WERI-Rb-1 (cell line): ENCODE measurements around the gene SNX1.

Experiments used
- DNase-seq: peaks from one replicate; pipeline ENCODE4 v3.0.0-alpha.2; 2020
- H3K27ac ChIP-seq: fragments of 250-450 bp; sonication (Bioruptor Pico); 2 replicates; pipeline ENCODE4 v1.5.1; 2020; ENCODE audit warnings: mild to moderate bottlenecking, moderate library complexity
- H3K27me3 ChIP-seq: fragments of 250-450 bp; sonication (Bioruptor Pico); 2 replicates; pipeline ENCODE4 v1.5.1; 2021; ENCODE audit warnings: mild to moderate bottlenecking, low read depth, moderate library complexity; ENCODE audit not compliant: insufficient read depth, severe bottlenecking
- H3K36me3 ChIP-seq: fragments of 250-450 bp; sonication (Bioruptor Pico); 2 replicates; pipeline ENCODE4 v1.5.1; 2020; ENCODE audit warnings: mild to moderate bottlenecking, moderate library complexity
- H3K4me3 ChIP-seq: 2 replicates; pipeline ENCODE4 v1.5.1; 2011; ENCODE audit warnings: low read depth, mild to moderate bottlenecking, control low read depth, low read length
- H3K9me3 ChIP-seq: fragments of 250-450 bp; sonication (Bioruptor Pico); 2 replicates; pipeline ENCODE4 v1.5.1; 2021; ENCODE audit warnings: mild to moderate bottlenecking, moderate library complexity; ENCODE audit not compliant: severe bottlenecking
- TF ChIP-seq, protein P1 (sequence below): IDR thresholded peaks from 2 replicates; pipeline ENCODE4 v1.5.1; 2011; ENCODE audit warnings: low read depth, mild to moderate bottlenecking, control low read depth, inconsistent platforms, low read length

Gene SNX1

DNA sequence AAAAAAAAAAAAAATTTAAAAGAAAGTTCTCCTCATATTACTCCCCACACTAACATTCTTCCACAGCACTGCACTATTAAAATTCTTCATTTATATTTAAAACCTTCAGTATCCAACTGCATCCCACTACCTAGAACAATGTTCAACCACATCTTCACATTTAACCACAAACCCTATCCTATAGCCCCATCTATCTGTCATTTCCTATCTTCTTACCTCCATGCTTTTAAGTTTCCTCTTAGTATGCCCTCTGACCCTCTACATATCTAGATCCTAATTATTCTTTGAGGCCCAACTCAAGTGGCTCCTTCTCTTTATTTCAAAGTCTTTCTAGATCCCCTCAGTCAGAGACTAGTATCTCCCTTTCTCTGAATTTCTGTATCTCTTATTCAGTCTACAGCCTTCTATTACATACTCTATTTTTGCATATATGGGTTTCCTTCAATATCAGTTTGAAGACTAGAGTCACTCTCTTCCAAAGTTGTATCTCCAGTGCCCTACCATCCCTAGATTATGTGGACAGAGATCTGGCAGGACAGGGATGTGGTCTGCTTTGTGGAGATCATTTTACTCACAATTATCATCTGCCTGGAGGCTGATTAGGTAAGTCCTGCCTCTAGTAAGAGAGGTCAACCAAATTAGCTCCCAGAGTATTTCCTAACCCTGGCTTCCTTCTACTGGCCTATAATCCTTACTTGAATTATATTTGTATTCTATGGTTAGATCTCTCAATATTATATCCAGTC lies 3.5 kb upstream of the SNX1 start:
- Histone ChIP-seq H3K27me3 (no peaks in the 10 kb centered on the region), H3K4me3 (peak overlapping the region; percentile 74), H3K36me3 (peaks cover 22% of the 10 kb centered on the region), H3K9me3 (no peaks in the 10 kb centered on the region), H3K27ac (peak overlapping the region; percentile 81)
- no peak for DNase-seq
- TF ChIP-seq, protein P1, sequence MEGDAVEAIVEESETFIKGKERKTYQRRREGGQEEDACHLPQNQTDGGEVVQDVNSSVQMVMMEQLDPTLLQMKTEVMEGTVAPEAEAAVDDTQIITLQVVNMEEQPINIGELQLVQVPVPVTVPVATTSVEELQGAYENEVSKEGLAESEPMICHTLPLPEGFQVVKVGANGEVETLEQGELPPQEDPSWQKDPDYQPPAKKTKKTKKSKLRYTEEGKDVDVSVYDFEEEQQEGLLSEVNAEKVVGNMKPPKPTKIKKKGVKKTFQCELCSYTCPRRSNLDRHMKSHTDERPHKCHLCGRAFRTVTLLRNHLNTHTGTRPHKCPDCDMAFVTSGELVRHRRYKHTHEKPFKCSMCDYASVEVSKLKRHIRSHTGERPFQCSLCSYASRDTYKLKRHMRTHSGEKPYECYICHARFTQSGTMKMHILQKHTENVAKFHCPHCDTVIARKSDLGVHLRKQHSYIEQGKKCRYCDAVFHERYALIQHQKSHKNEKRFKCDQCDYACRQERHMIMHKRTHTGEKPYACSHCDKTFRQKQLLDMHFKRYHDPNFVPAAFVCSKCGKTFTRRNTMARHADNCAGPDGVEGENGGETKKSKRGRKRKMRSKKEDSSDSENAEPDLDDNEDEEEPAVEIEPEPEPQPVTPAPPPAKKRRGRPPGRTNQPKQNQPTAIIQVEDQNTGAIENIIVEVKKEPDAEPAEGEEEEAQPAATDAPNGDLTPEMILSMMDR = no peak

DNA sequence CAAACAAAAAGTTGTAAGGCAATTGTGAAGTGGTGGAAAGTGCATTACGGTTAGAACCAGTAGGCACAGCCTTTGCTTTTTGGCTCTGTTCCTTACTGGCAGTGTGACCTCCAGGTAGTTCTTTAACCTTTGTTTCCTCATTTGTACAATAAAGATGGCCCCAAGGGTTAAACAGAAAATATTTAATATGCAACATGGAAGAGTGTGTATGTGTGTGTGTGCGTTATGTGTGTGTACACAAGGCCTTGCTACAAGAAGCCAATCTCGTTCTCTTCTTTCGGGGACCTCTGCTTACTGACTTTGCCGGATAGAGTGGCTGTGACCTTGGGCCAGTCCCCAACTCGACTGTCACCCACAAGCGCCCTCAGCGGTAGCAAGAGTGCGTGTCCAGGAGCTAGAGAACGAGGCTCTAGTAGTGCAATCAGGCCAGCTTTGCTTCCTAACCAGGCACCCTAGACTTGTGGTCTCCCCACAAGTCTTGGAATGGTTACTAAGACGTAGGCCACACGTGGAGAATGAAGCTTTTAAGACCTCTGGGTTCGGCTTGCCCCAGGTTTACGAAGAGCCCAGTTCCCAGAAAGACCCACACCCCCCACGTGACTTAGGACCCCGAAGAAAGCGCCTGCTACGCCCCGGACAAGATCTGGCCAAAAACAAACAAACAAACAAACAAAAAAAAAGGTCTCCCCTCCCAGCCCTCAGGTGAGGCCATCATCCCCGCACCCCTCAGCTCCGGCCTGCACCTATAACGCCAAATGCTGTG lies 2.7 kb upstream of the SNX1 start:
- peak; percentile 48 for DNase-seq
- Histone ChIP-seq H3K9me3 (no peaks in the 10 kb centered on the region), H3K4me3 (peak overlapping the region; percentile 74), H3K27me3 (no peaks in the 10 kb centered on the region), H3K27ac (peak overlapping the region; percentile 81), H3K36me3 (peaks cover 14% of the 10 kb centered on the region)
- TF ChIP-seq, protein P1 = peak; percentile 45; the same call in 1 of the 2 replicates

GRCh38 chr15:64093627-64094417 lies 2.0 kb upstream of the SNX1 start, which contains the start of gene CIAO2A:
Gene CIAO2A, minus strand, starts transcription at chr15:64093838. Its CDS starts 70 bp downstream, at chr15:64093768.
- H3K4me3 ChIP-seq = peak within 1 kb of the TSS; percentile 74
- no peaks in the 10 kb centered on the region for H3K9me3 ChIP-seq
- TF ChIP-seq, protein P1 = no peak
- no peaks in the 10 kb centered on the region for H3K27me3 ChIP-seq
- peaks cover 7% of the 10 kb centered on the region for H3K36me3 ChIP-seq
- peak within 1 kb of the TSS; percentile 81 for H3K27ac ChIP-seq
- peak; percentile 98 for DNase-seq

GRCh38 chr15:64095431-64095794 lies 369 bp upstream of the SNX1 start:
- DNase-seq = no peak
- H3K4me3 ChIP-seq = no peak overlapping the region
- TF ChIP-seq, protein P1 = no peak
- H3K9me3 ChIP-seq = no peaks in the 10 kb centered on the region
- no peaks in the 10 kb centered on the region for H3K27me3 ChIP-seq
- H3K36me3 ChIP-seq = peaks cover 11% of the 10 kb centered on the region
- peak overlapping the region; percentile 61 for H3K27ac ChIP-seq

GRCh38 chr15:64096668-64097384 lies 1.0 kb downstream of the SNX1 start:
- Histone ChIP-seq H3K4me3 (peak overlapping the region; percentile 74), H3K27ac (peak overlapping the region; percentile 91; the same call in 1 of the 2 replicates)

More at GRCh38 chr15:64096668-64097384, 1.0 kb downstream of the SNX1 start:
- Histone ChIP-seq H3K9me3 (no peaks in the 10 kb centered on the region), H3K36me3 (peaks cover 19% of the 10 kb centered on the region), H3K27me3 (no peaks in the 10 kb centered on the region)
- TF ChIP-seq, protein P1 = no peak
- DNase-seq = no peak
